Activated CD8-positive, alpha-beta T cell treated with anti-CD3 and anti-CD28 coated beads, Interleukin-2, amount 10 ng/mL, durations not matched to agents 7 days and 5 days (primary cell): ENCODE data around the gene MRGPRE. TPM values are rescaled to one million over a fixed set of nuclear protein-coding genes. Genes with fewer than 3 reads are reported as not detected.

Source experiments
- total RNA-seq, 2 experiments: library from RNA; stranded (reverse); gene quantifications; one replicate each; pipeline ENCODE4 v1.2.3, GENCODE V29; 2021

The MRGPRE gene
- total RNA-seq, 2 experiments from 2014 or later, result not detected

Other genes with a start within 250 kb of the MRGPRE start
- gene NAP1L4, start 240.1 kb downstream of the MRGPRE start, total RNA-seq, result 100 to 1,000 TPM; 287 to 300 TPM
- gene CARS1, start 175.0 kb downstream of the MRGPRE start, total RNA-seq, result 10 to 100 TPM; 74.6 to 81.5 TPM
- gene OSBPL5, start 67.1 kb downstream of the MRGPRE start, total RNA-seq, result 10 to 100 TPM; 10.1 to 11.0 TPM
- gene MRGPRG, start 13.6 kb downstream of the MRGPRE start, total RNA-seq, result not detected
- gene ZNF195, start 146.7 kb upstream of the MRGPRE start, total RNA-seq, result 10 to 100 TPM; 28.5 to 36.9 TPM